Stimulated activated effector memory CD8-positive, alpha-beta T cell treated with anti-CD3 and anti-CD28 coated beads, Interleukin-12 subunit alpha, Interleukin-12 subunit beta, amount 100 ng/mL, for 72 hours (primary cell): ENCODE results near the gene SEC63.
"Not testable (repeated sequence)": the region's sequence is repeated elsewhere in the genome, so short reads cannot be mapped to it uniquely, and the experiment has no call there.

ENCODE experiments used
- ATAC-seq: fragments of 150-1000 bp; cut with Tn5 transposase; 2 replicates; pipeline ENCODE4 v1.10.0; 2021
- DNase-seq, 2 donors: peaks; one replicate each; pipeline ENCODE4 v3.0.0; 2021 to 2022; ENCODE audit warnings: low spot score in 2 of 2
- H3K27ac Mint-ChIP-seq: one replicate; pipeline ENCODE4 v1.8.0; 2022; ENCODE audit warnings: mild to moderate bottlenecking, mixed read lengths
- H3K36me3 Mint-ChIP-seq: one replicate; pipeline ENCODE4 v1.8.0; 2022; ENCODE audit warnings: mild to moderate bottlenecking, mixed read lengths
- H3K4me1 Mint-ChIP-seq: one replicate; pipeline ENCODE4 v1.8.0; 2022; ENCODE audit warnings: mixed read lengths
- H3K4me3 Mint-ChIP-seq: one replicate; pipeline ENCODE4 v1.8.0; 2022; ENCODE audit warnings: mild to moderate bottlenecking, mixed read lengths
- H3K9me3 Mint-ChIP-seq: one replicate; pipeline ENCODE4 v1.8.0; 2022; ENCODE audit warnings: mixed read lengths

Gene SEC63

DNA sequence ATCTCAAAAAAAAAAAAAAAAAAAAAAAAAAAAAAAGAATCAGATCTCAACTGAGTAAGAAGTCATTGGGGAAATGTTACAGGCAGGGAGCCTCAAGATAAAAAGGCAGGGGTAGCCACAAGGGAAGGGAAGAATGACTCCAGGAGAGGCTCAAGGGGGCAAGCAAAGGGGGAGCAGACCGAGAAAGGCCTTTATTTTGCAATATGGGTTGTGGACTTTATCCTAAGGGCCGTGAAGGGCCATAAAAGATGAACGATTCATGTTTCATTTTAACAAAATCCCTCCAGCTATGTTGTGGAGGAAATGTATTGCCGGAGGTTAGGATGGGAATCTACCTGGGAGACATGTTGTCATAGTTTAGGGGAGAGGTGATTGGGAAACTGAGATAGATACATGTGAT is 25.8 kb upstream of the SEC63 start:
- DNase-seq (no peak), ATAC-seq (no peak)
- H3K4me3 Mint-ChIP-seq, result no peak overlapping the region
- H3K36me3 Mint-ChIP-seq, result no peaks in the 10 kb centered on the region
- no peaks in the 10 kb centered on the region for H3K4me1 Mint-ChIP-seq
- no peaks in the 10 kb centered on the region for H3K9me3 Mint-ChIP-seq
- H3K27ac Mint-ChIP-seq, result no peak overlapping the region

DNA sequence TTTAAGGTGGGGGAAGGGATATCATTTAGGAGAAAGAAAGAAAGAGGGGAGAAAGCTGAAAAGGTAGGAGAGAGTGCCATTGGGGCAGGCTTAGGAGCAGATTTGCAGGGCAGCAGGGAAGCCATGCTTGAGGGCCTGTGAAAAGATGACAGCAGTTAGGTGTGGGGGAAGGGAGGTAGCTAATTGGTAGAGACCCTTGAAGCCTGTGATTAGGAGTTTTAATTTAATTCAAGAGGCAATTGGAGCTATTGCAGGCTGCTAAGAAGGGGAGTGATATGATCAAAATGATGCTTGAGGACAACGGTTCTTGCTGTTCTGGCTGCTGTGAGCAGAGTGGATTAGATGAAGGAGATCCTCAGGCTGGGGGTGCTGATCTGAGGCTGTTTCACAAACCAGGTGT is 24.5 kb upstream of the SEC63 start:
- Mint-ChIP-seq H3K4me3 (no peak overlapping the region), H3K27ac (no peak overlapping the region), H3K9me3 (no peaks in the 10 kb centered on the region), H3K36me3 (no peaks in the 10 kb centered on the region), H3K4me1 (no peaks in the 10 kb centered on the region)
- no peak for ATAC-seq
- no peak for DNase-seq

DNA sequence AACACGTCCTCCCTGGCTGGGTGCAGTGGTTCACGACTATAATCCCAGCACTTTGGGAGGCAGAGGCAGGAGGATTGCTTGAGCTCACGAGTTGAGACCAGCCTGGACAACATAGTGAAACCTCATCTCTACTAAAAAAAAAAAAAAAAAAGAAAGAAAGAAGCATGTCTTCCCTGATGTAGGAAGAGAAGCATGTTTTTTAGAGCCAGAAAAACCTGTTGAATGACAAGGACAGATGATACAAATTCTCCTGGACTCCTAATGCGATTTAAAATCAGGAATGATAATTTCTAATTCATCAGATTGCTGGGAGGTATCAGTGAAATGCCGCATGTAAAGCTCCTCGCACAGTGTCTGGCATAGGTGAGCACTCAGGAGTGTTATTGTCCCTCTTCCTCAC is 23.7 kb upstream of the SEC63 start:
- no peak for DNase-seq
- no peaks in the 10 kb centered on the region for H3K9me3 Mint-ChIP-seq
- no peak overlapping the region for H3K4me3 Mint-ChIP-seq
- H3K27ac Mint-ChIP-seq, result no peak overlapping the region
- ATAC-seq, result no peak
- H3K4me1 Mint-ChIP-seq, result no peaks in the 10 kb centered on the region
- H3K36me3 Mint-ChIP-seq, result no peaks in the 10 kb centered on the region

DNA sequence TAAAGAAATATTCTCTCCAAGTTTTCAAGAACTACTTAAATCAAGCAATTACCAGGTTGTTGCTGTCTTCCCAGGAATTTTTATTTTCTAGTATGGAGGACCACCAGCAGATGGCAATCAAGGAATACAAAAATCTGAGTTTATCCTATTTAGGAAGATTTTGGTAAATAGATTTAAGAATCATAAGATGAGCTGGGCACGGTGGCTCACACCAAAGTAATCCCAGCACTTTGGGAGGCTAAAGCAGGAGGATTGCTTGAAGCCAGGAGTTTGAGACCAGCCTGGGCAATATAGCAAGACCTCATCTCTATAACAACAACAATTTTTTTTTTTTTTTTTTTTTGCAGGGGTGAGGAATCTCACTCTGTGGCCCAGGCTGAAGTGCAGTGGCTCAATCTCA is 19.3 kb upstream of the SEC63 start:
- Mint-ChIP-seq H3K9me3 (no peaks in the 10 kb centered on the region), H3K4me3 (no peak overlapping the region), H3K36me3 (no peaks in the 10 kb centered on the region), H3K27ac (no peak overlapping the region), H3K4me1 (peaks cover 17% of the 10 kb centered on the region)
- DNase-seq, result no peak
- ATAC-seq, result no peak

DNA sequence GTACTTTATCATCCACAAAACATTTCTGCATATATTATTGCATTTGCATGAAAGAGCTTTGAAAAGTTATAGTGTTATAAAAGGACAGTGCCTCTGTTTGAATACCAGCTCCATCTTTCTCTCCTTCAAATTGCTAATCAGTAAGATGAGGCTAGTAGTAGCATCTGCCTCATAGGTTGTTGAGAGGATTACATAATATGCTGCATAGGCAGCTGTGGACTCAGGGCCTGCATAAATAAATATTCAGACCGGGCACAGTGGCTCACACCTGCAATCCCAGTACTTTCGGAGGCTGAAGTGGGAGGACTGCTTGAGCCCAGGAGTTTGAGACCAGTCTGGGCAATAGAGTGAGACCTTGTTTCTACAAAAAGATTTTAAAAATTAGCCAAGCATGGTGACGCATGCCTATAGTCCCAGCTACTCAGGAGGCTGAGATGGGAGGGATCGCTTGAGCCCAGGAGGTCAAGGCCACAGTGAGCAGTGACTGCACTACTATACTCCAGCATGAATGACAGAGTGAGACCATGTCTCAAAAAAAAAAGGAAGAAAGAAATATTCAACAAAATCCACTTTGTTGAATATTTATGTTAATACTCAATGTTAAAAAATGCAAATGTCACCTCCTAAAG is 18.3 kb upstream of the SEC63 start:
- peaks cover 19% of the 10 kb centered on the region for H3K4me1 Mint-ChIP-seq
- DNase-seq, result no peak
- no peaks in the 10 kb centered on the region for H3K36me3 Mint-ChIP-seq
- no peak overlapping the region for H3K27ac Mint-ChIP-seq
- no peak for ATAC-seq
- no peaks in the 10 kb centered on the region for H3K9me3 Mint-ChIP-seq
- no peak overlapping the region for H3K4me3 Mint-ChIP-seq

DNA sequence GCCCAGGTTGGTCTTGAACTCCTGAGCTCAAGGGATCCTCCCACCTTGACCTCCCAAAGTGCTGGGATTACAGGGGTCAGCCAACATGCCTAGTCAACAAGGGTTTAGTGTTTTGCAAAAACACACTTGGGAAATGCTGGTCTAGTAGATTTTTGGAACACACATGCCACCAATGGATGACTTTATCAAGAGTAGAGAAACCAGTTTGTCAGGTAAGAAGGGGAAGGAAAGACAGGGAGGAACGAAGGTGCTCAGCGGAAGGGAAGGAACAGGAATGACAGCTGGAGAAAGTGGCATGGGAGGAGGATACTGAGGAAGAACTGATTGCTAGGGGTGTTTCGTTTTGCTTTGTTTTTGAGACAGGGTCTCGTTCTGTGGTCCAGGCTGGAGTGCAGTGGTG is 15.6 kb upstream of the SEC63 start:
- peaks cover 19% of the 10 kb centered on the region for H3K4me1 Mint-ChIP-seq

DNA sequence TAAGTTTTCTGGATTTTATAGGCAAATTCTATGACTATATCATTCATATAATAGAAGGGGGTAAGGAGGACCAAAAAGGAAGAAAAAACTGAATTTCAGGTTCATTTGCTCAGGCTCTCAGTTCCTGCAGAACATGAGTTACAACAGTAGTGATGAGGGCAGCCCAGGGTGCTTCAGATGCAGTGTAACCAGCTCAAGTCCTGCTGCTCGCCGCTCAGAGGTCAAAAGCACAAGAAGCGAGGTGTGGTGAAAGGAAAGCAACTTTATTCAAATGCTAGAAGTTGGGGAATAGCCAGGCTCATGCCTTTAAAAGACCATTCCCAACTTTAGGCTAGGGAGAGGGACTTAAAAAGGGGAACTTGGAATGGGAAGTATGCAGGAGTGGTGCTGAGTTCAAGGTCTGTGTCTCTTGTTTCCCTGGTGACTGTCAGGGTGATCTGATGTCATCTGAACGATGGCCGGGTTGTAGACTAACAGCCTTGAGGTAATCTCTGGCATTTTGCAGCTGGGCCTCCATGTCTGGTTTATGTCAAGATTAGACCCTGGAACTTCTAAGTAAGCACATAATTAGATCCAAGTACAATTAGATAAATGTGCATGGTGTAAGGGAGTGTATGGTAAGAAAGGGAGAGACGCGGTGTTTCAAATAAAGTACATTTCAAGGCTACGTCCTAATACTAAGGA is 14.5 kb upstream of the SEC63 start:
- ATAC-seq, result no peak

More for the DNA sequence above, 15.6 kb upstream of the SEC63 start:
- H3K36me3 Mint-ChIP-seq, result no peaks in the 10 kb centered on the region
- no peak for DNase-seq
- H3K9me3 Mint-ChIP-seq, result no peaks in the 10 kb centered on the region
- H3K27ac Mint-ChIP-seq, result no peak overlapping the region
- ATAC-seq, result no peak
- no peak overlapping the region for H3K4me3 Mint-ChIP-seq

DNA sequence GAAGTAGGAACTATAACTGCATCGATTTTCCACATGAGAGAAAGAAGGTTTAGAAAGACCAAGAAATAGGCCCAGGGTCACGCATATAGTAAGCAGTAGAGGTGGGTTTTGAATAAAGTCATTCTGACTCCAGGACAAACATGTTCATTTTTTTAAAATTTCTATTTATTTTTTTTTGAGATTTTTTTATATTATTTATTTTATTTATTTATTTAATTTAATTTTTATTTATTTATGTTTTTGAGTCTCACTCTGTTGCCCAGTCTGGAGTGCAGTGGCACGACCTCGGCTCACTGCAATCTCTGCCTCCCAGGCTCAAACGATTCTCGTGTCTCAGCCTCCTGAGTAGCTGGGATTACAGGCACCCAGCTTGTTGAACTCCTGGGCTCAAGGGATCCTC is 13.2 kb upstream of the SEC63 start:
- Mint-ChIP-seq H3K4me3 (no peak overlapping the region), H3K27ac (no peak overlapping the region), H3K9me3 (no peaks in the 10 kb centered on the region), H3K4me1 (peaks cover 19% of the 10 kb centered on the region), H3K36me3 (no peaks in the 10 kb centered on the region)
- DNase-seq (no peak), ATAC-seq (no peak)

More for the DNA sequence above, 14.5 kb upstream of the SEC63 start:
- Mint-ChIP-seq H3K27ac (no peak overlapping the region), H3K9me3 (no peaks in the 10 kb centered on the region), H3K4me1 (peaks cover 19% of the 10 kb centered on the region), H3K36me3 (no peaks in the 10 kb centered on the region), H3K4me3 (no peak overlapping the region)
- DNase-seq, result no peak

DNA sequence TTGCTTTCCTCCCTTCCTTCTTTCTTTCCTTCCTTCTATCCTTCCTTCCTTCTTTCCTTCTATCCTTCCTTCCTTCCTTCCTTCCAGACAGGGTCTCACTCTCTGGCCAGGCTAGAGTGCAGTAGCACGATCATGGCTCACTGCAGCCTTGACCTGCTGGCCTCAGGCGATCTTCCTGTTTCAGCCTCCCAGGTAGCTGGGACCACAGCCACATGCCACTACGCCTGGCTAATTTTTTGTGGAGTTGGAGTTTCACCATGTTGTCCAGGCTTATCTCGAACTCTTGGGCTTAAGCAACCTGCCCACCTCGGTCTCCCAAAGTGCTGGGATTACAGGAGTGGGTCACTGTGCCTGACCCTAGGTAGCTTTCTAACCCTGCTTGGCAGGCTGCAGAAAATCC is 12.2 kb upstream of the SEC63 start:
- no peaks in the 10 kb centered on the region for H3K36me3 Mint-ChIP-seq
- H3K4me1 Mint-ChIP-seq, result peaks cover 19% of the 10 kb centered on the region
- no peak overlapping the region for H3K27ac Mint-ChIP-seq
- DNase-seq (no peak), ATAC-seq (no peak)
- no peaks in the 10 kb centered on the region for H3K9me3 Mint-ChIP-seq
- H3K4me3 Mint-ChIP-seq, result no peak overlapping the region

DNA sequence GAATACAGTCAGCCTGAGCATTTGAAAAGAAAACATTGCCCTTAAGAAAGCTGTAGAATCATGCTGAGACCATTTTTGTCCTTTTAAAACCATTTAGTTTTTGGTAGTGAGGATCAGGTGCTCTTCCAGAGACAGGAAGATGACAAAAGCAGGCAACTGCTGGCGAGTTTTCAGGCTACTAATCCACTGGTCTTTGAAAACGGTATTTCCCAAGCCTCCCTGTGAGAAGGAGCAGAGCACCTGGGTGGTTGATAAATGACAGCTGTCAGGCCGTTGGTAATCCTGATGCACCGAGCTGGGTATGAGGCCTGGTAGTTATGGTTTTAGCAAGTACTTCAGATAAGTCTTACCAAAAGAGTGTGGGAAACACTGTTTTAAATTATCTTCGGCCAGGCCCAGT is 10.1 kb upstream of the SEC63 start:
- no peak for DNase-seq
- Mint-ChIP-seq H3K36me3 (no peaks in the 10 kb centered on the region), H3K9me3 (no peaks in the 10 kb centered on the region), H3K4me1 (peaks cover 17% of the 10 kb centered on the region), H3K27ac (no peak overlapping the region), H3K4me3 (no peak overlapping the region)
- ATAC-seq, result no peak

DNA sequence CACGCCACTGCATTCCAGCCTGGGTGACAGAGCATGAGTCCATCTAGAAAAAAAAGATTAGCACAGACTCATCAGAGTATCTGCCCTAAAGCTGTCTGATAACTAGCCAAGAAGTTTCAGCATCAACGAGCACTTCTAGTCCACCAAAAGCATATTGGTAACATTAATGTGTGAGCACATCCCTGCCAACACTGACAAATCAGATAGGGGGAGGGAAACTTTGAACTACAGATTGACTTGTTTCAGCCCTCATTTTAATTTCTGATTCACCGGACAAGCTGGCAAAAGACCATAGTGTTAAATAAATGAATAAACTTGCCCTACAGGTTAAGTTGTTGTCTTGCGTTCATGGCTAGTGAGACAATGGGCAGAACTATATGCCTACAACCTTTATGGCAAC is 7.7 kb upstream of the SEC63 start:
- no peak for DNase-seq
- no peak for ATAC-seq
- Mint-ChIP-seq H3K4me1 (peaks cover 7% of the 10 kb centered on the region), H3K4me3 (no peak overlapping the region), H3K36me3 (no peaks in the 10 kb centered on the region), H3K9me3 (no peaks in the 10 kb centered on the region), H3K27ac (no peak overlapping the region)

DNA sequence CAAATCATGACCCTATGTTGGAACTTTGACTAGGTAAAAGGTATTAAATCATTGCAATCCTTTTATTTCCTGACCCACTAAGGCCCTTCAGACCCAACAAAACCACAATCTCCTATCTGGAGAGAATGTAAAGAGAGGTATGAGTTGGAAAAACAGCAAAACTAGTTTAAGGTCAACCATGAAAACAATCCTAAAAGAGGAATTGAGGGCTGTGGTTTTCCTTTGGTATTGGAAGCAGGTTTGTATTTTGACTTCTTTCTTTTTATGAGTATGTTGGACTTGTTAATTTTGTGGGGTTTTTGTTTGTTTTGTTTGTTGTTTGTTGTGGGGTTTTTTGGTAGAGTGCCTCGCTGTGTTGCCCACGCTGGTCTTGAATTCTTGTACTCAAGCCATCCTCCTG is 4.7 kb upstream of the SEC63 start:
- DNase-seq (no peak), ATAC-seq (no peak)
- peaks cover 7% of the 10 kb centered on the region for H3K4me1 Mint-ChIP-seq
- H3K36me3 Mint-ChIP-seq, result peaks cover 6% of the 10 kb centered on the region
- no peak overlapping the region for H3K27ac Mint-ChIP-seq
- H3K4me3 Mint-ChIP-seq, result no peak overlapping the region
- H3K9me3 Mint-ChIP-seq, result no peaks in the 10 kb centered on the region

DNA sequence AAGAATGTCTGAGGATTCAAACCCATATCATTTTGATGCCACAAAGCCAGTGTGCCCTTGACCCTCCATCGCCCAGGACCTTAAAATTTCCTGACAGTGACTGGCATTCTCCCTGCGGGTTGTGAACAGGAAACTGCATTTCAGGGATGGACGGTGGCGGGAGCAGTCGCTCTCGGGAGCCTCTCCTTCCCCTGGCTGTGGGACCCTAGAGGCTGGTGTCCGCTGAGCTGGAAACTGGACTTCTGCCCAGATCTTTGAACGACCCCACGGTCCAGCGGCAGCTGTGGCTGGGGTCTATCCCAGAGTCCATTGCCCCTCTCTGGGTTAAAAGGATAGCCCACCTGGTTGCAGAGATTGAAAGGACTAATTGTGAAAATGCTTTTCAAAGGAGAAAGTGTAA is 1.4 kb upstream of the SEC63 start:
- no peak for ATAC-seq
- H3K4me3 Mint-ChIP-seq, result peak overlapping the region; percentile 87

DNA sequence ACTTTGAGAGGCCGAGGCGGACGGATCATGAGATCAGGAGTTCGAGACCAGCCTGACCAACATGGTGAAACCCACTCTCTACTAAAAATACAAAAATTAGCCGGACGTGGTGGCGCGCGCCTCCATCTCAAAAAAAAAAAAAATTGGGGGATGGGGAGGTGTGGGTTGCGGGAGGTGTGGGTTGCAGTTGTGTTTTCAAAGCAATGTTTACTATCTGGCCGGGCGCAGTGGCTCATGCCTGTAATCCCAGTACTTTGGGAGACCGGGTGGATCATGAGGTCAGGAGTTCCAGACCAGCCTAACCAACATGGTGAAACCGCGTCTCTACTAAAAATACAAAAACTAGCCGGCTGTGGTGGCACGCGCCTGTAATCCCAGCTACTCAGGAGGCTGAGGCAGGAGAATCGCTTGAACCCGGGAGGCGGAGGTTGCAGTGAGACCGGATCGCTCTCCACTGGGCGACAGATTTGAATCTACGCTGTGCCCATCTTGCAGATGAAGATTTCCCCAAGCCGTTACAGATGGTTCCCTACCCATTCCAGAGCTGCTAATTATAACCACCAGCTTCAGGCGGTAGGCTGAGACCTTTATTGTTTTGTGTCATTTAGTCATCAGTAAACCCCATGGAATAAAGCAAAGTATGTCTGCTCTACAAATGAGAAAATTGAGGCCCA is 818 bp upstream of the SEC63 start:
- H3K9me3 Mint-ChIP-seq, ATAC-seq, DNase-seq: not testable (repeated sequence)
- Mint-ChIP-seq H3K27ac (peak overlapping the region; percentile 96), H3K4me3 (peak overlapping the region; percentile 87), H3K4me1 (peaks cover 24% of the 10 kb centered on the region), H3K36me3 (peaks cover 43% of the 10 kb centered on the region)

More for the DNA sequence above, 1.4 kb upstream of the SEC63 start:
- no peak for DNase-seq
- no peaks in the 10 kb centered on the region for H3K9me3 Mint-ChIP-seq
- H3K36me3 Mint-ChIP-seq, result peaks cover 38% of the 10 kb centered on the region
- no peak overlapping the region for H3K27ac Mint-ChIP-seq
- peaks cover 27% of the 10 kb centered on the region for H3K4me1 Mint-ChIP-seq

DNA sequence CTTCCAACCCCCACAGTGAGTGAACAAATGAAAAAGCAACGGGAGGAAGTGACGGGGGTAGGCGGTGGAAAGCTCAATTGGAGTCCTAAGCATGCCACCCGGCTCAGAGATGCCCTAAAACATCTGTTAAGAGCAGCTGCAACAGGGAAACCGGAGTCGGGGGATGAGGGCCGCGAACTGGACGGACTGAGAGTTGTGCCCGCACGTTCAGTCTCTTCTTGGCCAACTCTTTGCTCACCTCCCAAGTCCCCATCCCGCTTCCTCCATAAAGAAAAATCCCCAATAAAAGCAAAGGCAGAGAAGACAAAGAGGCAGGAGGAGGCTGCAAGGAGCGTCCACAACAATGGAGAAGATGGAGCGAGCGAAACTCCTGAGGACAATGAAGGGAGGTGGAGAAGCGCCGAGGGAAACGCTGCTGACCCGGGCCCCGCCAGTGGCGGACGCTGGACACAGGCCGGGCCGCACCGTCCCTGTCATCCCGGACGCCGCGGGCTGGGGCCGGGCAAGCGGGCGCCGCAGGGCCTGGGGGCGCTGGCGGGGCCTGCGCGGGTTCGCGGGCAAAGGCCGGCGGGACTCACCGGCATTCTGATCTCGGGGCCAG is 600 bp downstream of the SEC63 start:
- Mint-ChIP-seq H3K9me3 (no peaks in the 10 kb centered on the region), H3K27ac (peak overlapping the region; percentile 96), H3K4me3 (peak overlapping the region; percentile 87), H3K36me3 (peaks cover 43% of the 10 kb centered on the region), H3K4me1 (peaks cover 24% of the 10 kb centered on the region)
- DNase-seq (peak; percentile 20 to 81), ATAC-seq (peak; percentile 67)
